HG03097 (cell line): Measurements from ENCODE around the gene UCN2.
"Not testable (repeated sequence)": the region's sequence is repeated elsewhere in the genome, so short reads cannot be mapped to it uniquely, and the experiment has no call there.

ENCODE experiments used
- ATAC-seq: cut with Tn5 transposase; IDR thresholded peaks from one replicate; pipeline ENCODE4 v1.9.1; 2021; ENCODE audit not compliant: unreplicated experiment, low FRiP score

Gene UCN2

GRCh38 chr3:48543271-48543866 is 20.2 kb downstream of the UCN2 start:
- ATAC-seq = no peak

- ATAC-seq = no peak
Observed at GRCh38 chr3:48538451-48538850, 25.1 kb downstream of the UCN2 start.

GRCh38 chr3:48536785-48537184 is 26.8 kb downstream of the UCN2 start:
- no peak for ATAC-seq

GRCh38 chr3:48536116-48536515 is 27.5 kb downstream of the UCN2 start:
- no peak for ATAC-seq

GRCh38 chr3:48535578-48535977 is 28.0 kb downstream of the UCN2 start:
- ATAC-seq = no peak

- ATAC-seq = no peak
Observed at GRCh38 chr3:48532977-48533337, 30.6 kb downstream of the UCN2 start.

GRCh38 chr3:48532271-48532976 is 31.2 kb downstream of the UCN2 start:
- ATAC-seq = no peak

- ATAC-seq = not testable (repeated sequence)
Observed at GRCh38 chr3:48530701-48531100, 32.9 kb downstream of the UCN2 start.

GRCh38 chr3:48528754-48529153 is 34.8 kb downstream of the UCN2 start:
- ATAC-seq = no peak

- no peak for ATAC-seq
Observed at GRCh38 chr3:48528048-48528447, 35.5 kb downstream of the UCN2 start.

GRCh38 chr3:48524970-48525369 is 38.6 kb downstream of the UCN2 start:
- no peak for ATAC-seq

- no peak for ATAC-seq
Observed at GRCh38 chr3:48521635-48522034, 41.9 kb downstream of the UCN2 start.

GRCh38 chr3:48519277-48519643 is 44.3 kb downstream of the UCN2 start:
- ATAC-seq = no peak

- no peak for ATAC-seq
Observed at GRCh38 chr3:48518638-48519276, 44.8 kb downstream of the UCN2 start.

GRCh38 chr3:48518069-48518468 is 45.5 kb downstream of the UCN2 start:
- ATAC-seq = no peak

GRCh38 chr3:48516571-48516970 is 47.0 kb downstream of the UCN2 start:
- no peak for ATAC-seq

- ATAC-seq = no peak
Observed at GRCh38 chr3:48514431-48515227, 49.0 kb downstream of the UCN2 start.
